Right atrium auricular region (tissue), 2 donors: ENCODE data around the gene TMCC2. TPM values are rescaled to one million over a fixed set of nuclear protein-coding genes. Genes with fewer than 3 reads are reported as not detected.

ENCODE experiments used
- DNase-seq: peaks from one replicate; pipeline ENCODE4 v3.0.0-alpha.2; 2019; ENCODE audit warnings: low spot score
- H3K27ac ChIP-seq, 2 donors: fragments of 200-600 bp; sonication (generic); 1 replicate in 1 of 2; 2 replicates in 1 of 2; pipeline ENCODE4 v1.5.1; 2016 to 2019
- H3K27me3 ChIP-seq, 2 donors: fragments of 200-600 bp; sonication (generic); one replicate each; pipeline versions ENCODE4 v1.5.1 to v1.6.0; 2017 to 2019
- H3K36me3 ChIP-seq: fragments of 200-600 bp; sonication (generic); one replicate; pipeline ENCODE4 v1.5.1; 2016
- H3K4me1 ChIP-seq, 2 donors: fragments of 200-600 bp; sonication (generic); one replicate each; pipeline versions ENCODE4 v1.5.1 to v1.6.0; 2017 to 2019
- H3K4me3 ChIP-seq, 2 donors: fragments of 200-600 bp; sonication (generic); 1 replicate in 1 of 2; 2 replicates in 1 of 2; pipeline ENCODE4 v1.5.1; 2017 to 2019; ENCODE audit warnings: mild to moderate bottlenecking in 1 of 2, moderate library complexity in 1 of 2
- H3K9me3 ChIP-seq, 2 donors: fragments of 200-600 bp; sonication (generic); one replicate each; pipeline ENCODE4 v1.5.1; 2019
- CTCF ChIP-seq, 2 donors: fragments of 200-600 bp; sonication (generic); IDR thresholded peaks; one replicate each; pipeline ENCODE4 v1.5.1; 2019; ENCODE audit warnings: antibody characterized with exemption in 2 of 2
- total RNA-seq, 2 donors: library from RNA; depleted of rRNA; stranded (reverse); fragments of >200 nt; gene quantifications; one replicate each; pipeline ENCODE4 v1.1.0, GENCODE V29; 2016

TMCC2 gene
- total RNA-seq, 2 donors from 2014 or later: 8.5 to 11.9 TPM

GRCh38 chr1:205248793-205249601 lies 21.3 kb downstream of the TMCC2 start:
- no peak for TF ChIP-seq CTCF (IDR thresholded peaks at IDR 0.05)
- Histone ChIP-seq H3K27me3 (no peaks in the 10 kb centered on the region), H3K4me1 (peaks cover 0 to 62% of the 10 kb centered on the region in 2 donors), H3K4me3 (no peak overlapping the region), H3K27ac (peak overlapping the region; percentile 36 to 48), H3K9me3 (no peaks in the 10 kb centered on the region), H3K36me3 (no peaks in the 10 kb centered on the region)
- DNase-seq: peak; percentile 80

DNA sequence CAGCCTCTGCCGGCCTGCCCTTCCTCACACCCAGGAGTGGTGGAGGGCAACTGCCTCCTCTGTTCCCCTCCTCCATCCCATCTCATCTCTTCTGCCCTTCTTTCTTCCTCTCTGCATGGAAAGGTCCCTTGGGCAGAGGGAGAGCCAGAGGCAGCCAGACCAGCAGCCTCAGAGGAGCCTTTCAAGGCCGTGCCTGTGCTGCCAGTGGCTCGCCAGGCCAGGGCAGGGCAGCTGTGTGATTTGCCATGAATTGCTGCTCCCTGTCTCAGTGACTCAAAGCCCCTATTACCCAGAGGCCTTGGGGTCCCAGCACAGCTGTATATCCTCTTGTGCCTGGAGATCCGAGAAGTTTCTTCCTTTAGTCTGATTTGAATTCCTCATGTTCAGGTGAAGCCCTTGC lies 21.9 kb downstream of the TMCC2 start:
- H3K27ac ChIP-seq: peak overlapping the region; percentile 36 to 48
- peaks cover 0 to 62% of the 10 kb centered on the region in 2 donors for H3K4me1 ChIP-seq
- no peak for TF ChIP-seq CTCF (IDR thresholded peaks at IDR 0.05)
- H3K36me3 ChIP-seq: no peaks in the 10 kb centered on the region
- H3K27me3 ChIP-seq: no peaks in the 10 kb centered on the region
- no peak overlapping the region for H3K4me3 ChIP-seq
- H3K9me3 ChIP-seq: no peaks in the 10 kb centered on the region
- no peak for DNase-seq

DNA sequence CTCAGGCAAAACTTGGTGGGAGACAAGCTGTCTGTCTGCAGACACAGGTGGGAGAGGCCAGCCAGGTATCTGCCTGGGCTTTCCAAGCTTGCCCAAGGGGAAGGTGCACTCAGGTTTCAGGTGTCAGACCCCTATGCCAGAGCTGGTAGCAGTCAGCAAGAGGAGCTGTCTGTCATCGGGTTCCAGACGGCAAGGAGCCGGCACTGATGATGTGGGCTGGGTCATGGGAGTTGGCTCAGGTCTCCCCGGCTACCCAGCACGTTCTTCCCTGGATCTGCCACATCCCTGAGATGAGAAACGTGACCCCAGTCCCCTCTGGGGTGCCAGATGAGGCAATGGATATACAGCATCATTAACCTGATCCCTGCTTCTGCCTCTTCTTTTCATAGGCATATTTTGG lies 23.0 kb downstream of the TMCC2 start:
- Histone ChIP-seq H3K4me3 (no peak overlapping the region), H3K9me3 (no peaks in the 10 kb centered on the region), H3K4me1 (peaks cover 0 to 67% of the 10 kb centered on the region in 2 donors), H3K27ac (no peak overlapping the region), H3K27me3 (no peaks in the 10 kb centered on the region), H3K36me3 (no peaks in the 10 kb centered on the region)
- no peak for DNase-seq
- TF ChIP-seq CTCF (IDR thresholded peaks at IDR 0.05): no peak

DNA sequence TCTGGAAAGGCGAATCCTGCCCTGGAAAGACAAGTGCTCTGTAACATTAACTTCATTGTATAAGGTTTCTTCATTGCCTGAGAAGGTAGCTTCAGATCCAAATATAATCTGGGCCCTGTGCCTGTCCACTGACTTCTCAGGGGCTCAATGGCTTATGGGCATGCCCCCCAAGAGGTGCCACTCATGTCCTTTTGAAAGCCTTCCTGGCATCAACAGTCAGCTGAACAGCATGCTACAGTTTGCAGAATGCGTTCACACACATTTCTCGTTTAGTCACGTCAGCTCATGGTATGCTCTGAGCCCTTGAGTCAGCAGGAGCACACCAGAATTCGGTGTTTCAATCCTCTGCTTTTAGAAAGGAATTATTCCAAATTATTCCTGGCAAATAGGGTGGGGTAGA lies 23.8 kb downstream of the TMCC2 start:
- no peaks in the 10 kb centered on the region for H3K9me3 ChIP-seq
- H3K27me3 ChIP-seq: no peaks in the 10 kb centered on the region
- DNase-seq: no peak
- TF ChIP-seq CTCF (IDR thresholded peaks at IDR 0.05): no peak
- no peak overlapping the region for H3K4me3 ChIP-seq
- H3K27ac ChIP-seq: no peak overlapping the region
- H3K36me3 ChIP-seq: no peaks in the 10 kb centered on the region
- peaks cover 0 to 73% of the 10 kb centered on the region in 2 donors for H3K4me1 ChIP-seq

DNA sequence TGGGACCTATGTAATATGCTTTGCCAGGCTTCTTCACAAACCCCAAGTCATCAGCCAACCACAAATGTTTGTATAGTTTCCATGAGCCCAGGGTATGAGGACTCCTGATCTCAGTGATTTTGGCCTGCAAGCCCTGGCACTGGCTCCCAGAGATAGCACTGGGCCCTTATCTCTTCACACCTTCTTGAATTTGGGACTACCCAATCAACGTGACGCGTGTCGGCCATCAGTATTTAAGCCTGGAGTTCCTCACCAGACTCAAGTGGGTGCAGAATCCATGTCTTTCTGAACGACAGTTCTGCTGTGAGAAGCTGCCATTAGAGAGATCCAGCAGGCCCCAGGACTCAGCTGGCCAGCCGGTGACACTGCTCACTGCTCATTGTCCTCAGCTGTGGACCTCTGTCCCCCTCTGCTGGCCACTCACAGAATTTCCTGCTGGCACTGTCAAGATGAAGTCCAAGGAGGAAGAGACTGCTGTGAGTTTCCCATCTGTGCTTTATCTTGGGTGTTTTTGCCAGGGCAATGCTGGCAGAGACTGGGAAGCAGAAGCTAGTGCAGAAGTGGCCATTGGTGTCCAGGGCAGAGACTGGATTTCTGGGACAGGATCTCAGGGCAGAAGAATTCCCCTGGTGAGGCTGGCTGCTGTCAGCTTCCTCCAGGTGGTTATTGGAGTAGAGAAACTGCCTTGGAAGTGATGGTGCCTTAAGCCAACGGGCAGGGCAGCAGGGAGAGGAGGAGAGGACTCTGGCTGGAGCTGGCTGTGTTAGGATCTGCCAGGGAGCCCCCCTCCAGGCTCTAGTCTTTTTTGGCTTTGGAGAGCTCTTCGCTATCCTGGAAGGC lies 28.4 kb downstream of the TMCC2 start:
- DNase-seq: peak; percentile 96
- H3K27ac ChIP-seq: peak overlapping the region; percentile 38 to 42
- H3K27me3 ChIP-seq: no peaks in the 10 kb centered on the region
- TF ChIP-seq CTCF (IDR thresholded peaks at IDR 0.05): peak; percentile 94 to 98
- no peak overlapping the region for H3K4me3 ChIP-seq
- H3K36me3 ChIP-seq: no peaks in the 10 kb centered on the region
- peaks cover 0 to 73% of the 10 kb centered on the region in 2 donors for H3K4me1 ChIP-seq
- H3K9me3 ChIP-seq: no peaks in the 10 kb centered on the region
